WTC11 (cell line): Measurements from ENCODE around the gene GPR17.

ENCODE experiments used
- CREB1 ChIP-seq: sonication (generic); formaldehyde crosslinking; IDR thresholded peaks from 2 replicates; pipeline ENCODE4 v1.8.0; 2023; ENCODE audit warnings: mild to moderate bottlenecking, missing genetic modification reagents
- FOXP1 ChIP-seq: sonication (generic); formaldehyde crosslinking; IDR thresholded peaks from 2 replicates; pipeline ENCODE4 v1.8.0; 2022; ENCODE audit warnings: missing genetic modification reagents, mild to moderate bottlenecking, moderate library complexity, borderline replicate concordance
- TCF7 ChIP-seq: sonication (generic); formaldehyde crosslinking; IDR thresholded peaks from 2 replicates; pipeline ENCODE4 v1.8.0; 2022; ENCODE audit warnings: mild to moderate bottlenecking, low read depth, missing genetic modification reagents, moderate library complexity
- ZNF423 ChIP-seq: fragments of 250-450 bp; sonication (Bioruptor Pico); IDR thresholded peaks from 2 replicates; pipeline ENCODE4 v2.1.2; 2022; ENCODE audit warnings: mild to moderate bottlenecking, moderate library complexity
- TF ChIP-seq, protein P1 (sequence below): fragments of 200-600 bp; IDR thresholded peaks from 2 replicates; pipeline ENCODE4 v1.8.0; 2022; ENCODE audit warnings: antibody characterized with exemption
- TF ChIP-seq, protein P2 (sequence below): sonication (generic); formaldehyde crosslinking; IDR thresholded peaks from 2 replicates; pipeline ENCODE4 v1.8.1; 2023; ENCODE audit warnings: mild to moderate bottlenecking, missing genetic modification reagents, moderate library complexity
- TF ChIP-seq, protein P3 (sequence below): sonication (generic); formaldehyde crosslinking; conservative IDR thresholded peaks from 2 replicates; pipeline ENCODE4 v1.8.1; 2022; ENCODE audit warnings: mild to moderate bottlenecking, missing genetic modification reagents

DNA sequence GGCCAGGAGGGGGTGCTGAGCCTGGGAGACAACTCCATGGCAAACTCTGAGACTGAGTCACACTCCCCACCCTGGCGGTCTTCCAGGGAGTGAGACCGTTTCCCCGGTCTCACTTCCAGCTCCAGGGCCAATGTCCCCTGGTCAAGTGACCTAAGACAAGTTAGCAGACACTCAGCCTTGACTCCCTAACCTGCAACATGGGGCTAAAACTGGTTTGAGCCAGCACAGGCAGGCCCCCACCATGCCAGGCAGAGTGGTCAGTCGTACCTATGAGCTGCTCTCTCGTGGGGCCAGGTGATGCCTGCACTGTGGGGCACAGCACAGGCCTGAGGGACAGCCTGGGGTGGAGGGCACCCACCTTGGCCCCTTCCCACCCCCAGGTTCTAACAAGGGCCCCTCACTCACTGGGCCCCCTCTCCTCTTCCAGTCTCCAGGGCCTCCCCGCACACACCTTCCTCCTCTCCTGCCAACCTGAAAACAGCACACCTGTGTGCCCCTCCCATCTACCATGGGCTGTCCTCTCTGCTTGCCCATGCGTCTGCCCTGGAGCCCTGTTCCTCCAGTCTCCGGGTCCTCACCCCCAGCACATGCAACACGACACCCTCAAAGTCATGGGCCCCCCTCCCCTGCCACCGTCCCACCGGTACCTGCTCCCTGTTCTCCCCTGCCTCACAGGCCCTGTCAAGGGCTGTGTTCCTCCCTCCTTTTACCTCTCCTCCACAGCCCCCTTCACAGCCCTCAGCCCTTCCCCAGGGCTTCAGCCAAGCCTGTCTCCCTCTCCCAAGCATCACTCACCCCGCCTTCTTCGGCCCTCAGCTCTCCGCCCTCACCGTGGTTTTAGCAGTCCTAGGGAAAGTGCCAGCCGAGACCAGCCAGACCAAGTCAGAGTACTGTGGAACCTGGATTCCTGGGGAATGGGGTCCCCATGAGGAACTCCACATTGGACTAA, 1.6 kb downstream of the GPR17 start:
- TF ChIP-seq, protein P1, sequence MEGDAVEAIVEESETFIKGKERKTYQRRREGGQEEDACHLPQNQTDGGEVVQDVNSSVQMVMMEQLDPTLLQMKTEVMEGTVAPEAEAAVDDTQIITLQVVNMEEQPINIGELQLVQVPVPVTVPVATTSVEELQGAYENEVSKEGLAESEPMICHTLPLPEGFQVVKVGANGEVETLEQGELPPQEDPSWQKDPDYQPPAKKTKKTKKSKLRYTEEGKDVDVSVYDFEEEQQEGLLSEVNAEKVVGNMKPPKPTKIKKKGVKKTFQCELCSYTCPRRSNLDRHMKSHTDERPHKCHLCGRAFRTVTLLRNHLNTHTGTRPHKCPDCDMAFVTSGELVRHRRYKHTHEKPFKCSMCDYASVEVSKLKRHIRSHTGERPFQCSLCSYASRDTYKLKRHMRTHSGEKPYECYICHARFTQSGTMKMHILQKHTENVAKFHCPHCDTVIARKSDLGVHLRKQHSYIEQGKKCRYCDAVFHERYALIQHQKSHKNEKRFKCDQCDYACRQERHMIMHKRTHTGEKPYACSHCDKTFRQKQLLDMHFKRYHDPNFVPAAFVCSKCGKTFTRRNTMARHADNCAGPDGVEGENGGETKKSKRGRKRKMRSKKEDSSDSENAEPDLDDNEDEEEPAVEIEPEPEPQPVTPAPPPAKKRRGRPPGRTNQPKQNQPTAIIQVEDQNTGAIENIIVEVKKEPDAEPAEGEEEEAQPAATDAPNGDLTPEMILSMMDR = no peak
- TF ChIP-seq, protein P2, sequence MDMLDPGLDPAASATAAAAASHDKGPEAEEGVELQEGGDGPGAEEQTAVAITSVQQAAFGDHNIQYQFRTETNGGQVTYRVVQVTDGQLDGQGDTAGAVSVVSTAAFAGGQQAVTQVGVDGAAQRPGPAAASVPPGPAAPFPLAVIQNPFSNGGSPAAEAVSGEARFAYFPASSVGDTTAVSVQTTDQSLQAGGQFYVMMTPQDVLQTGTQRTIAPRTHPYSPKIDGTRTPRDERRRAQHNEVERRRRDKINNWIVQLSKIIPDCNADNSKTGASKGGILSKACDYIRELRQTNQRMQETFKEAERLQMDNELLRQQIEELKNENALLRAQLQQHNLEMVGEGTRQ = no peak
- TF ChIP-seq, protein P3, sequence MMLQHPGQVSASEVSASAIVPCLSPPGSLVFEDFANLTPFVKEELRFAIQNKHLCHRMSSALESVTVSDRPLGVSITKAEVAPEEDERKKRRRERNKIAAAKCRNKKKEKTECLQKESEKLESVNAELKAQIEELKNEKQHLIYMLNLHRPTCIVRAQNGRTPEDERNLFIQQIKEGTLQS (CRISPR knock-in tag) = no peak
- TF ChIP-seq FOXP1 (CRISPR knock-in tag) = no peak
- no peak for TF ChIP-seq TCF7 (CRISPR knock-in tag)
- TF ChIP-seq CREB1 (CRISPR knock-in tag) = no peak
- no peak for TF ChIP-seq ZNF423 (CRISPR knock-in tag)
